Activated B cell treated with CpG ODN at 0.5 μM for 24 hours (primary cell): Measurements from ENCODE around the gene E2F2. TPM values are rescaled to one million over a fixed set of nuclear protein-coding genes. Genes with fewer than 3 reads are reported as not detected.
A peak's percentile ranks its signal among the peaks of the same experiment; 100 is the strongest.

ENCODE experiments used
- ATAC-seq: fragments of 200-7000 bp; cut with Tn5 transposase; one replicate; pipeline ENCODE4 v1.10.0; 2021; ENCODE audit warnings: low read depth, mild to moderate bottlenecking, moderate library complexity
- CTCF ChIA-PET: fragments of 350-600 bp; sonication (Branson Sonifier 250); formaldehyde crosslinking; loops from one replicate; lab custom pipeline; 2021; ENCODE audit warnings: antibody characterized with exemption; lab: Charles Lee
- POLR2A ChIA-PET: fragments of 350-600 bp; sonication (Branson Sonifier 250); formaldehyde crosslinking; loops from one replicate; lab custom pipeline; 2021; ENCODE audit warnings: antibody characterized with exemption; lab: Charles Lee
- DNase-seq: peaks from one replicate; pipeline ENCODE4 v3.0.0; 2022
- H3K27ac Mint-ChIP-seq: one replicate; pipeline ENCODE4 v1.8.0; 2020; ENCODE audit warnings: mixed read lengths
- H3K27me3 Mint-ChIP-seq: one replicate; pipeline ENCODE4 v1.8.0; 2021; ENCODE audit warnings: mixed read lengths
- H3K36me3 Mint-ChIP-seq: one replicate; pipeline ENCODE4 v1.8.0; 2021; ENCODE audit warnings: low read depth, mixed read lengths
- H3K4me1 Mint-ChIP-seq: one replicate; pipeline ENCODE4 v1.8.0; 2021; ENCODE audit warnings: mixed read lengths
- H3K4me3 Mint-ChIP-seq: one replicate; pipeline ENCODE4 v1.8.0; 2020; ENCODE audit warnings: mild to moderate bottlenecking, mixed read lengths
- H3K9me3 Mint-ChIP-seq: one replicate; pipeline ENCODE4 v1.8.0; 2020; ENCODE audit warnings: mixed read lengths
- CTCF ChIP-seq: fragments of 200-600 bp; IDR thresholded peaks from one replicate; pipeline ENCODE4 v1.8.0; 2022; ENCODE audit warnings: antibody characterized with exemption, mild to moderate bottlenecking
- intact Hi-C: fragments of 100-400 bp; cut with micrococcal nuclease; formaldehyde crosslinking; loops from one replicate; pipeline ENCODE4 v1.15.1; 2024
- total RNA-seq: library from RNA; stranded (reverse); gene quantifications from 2 replicates; pipeline ENCODE4 v1.2.3, GENCODE V29; 2022

E2F2 gene
- total RNA-seq, 1 donor from 2014 or later, result 3.4 TPM

- DNase-seq, result no peak
- CTCF ChIA-PET, result interaction anchor here (1.0 to 4.4 kb wide), 18 partner anchors 11 to 80 kb away, joined by 3 to 43 read pairs (median 6); no protein-coding TSS in a partner anchor
- H3K4me3 Mint-ChIP-seq, result peak overlapping the region; percentile 74
- POLR2A ChIA-PET, result interaction anchor here (0.6 to 36.4 kb wide), 16 partner anchors 16 to 146 kb away, joined by 3 to 1151 read pairs (median 16); partner anchors contain the start of gene ID3
- no peaks in the 10 kb centered on the region for H3K27me3 Mint-ChIP-seq
- H3K27ac Mint-ChIP-seq, result peak overlapping the region; percentile 87
- H3K36me3 Mint-ChIP-seq, result no peaks in the 10 kb centered on the region
- H3K4me1 Mint-ChIP-seq, result peaks cover 86% of the 10 kb centered on the region
- TF ChIP-seq CTCF, result no peak
- no peak for ATAC-seq
- intact Hi-C loops, result loop anchor here (1.0 kb wide), 6 partner anchors 9 to 59 kb away; partner anchors contain the start of gene ID3
- peaks cover 4% of the 10 kb centered on the region for H3K9me3 Mint-ChIP-seq
Measured at GRCh38 chr1:23576338-23577055, 45.5 kb upstream of the E2F2 start.

- ATAC-seq (peak; percentile 20), DNase-seq (no peak)
- peaks cover 81% of the 10 kb centered on the region for H3K4me1 Mint-ChIP-seq
- TF ChIP-seq CTCF, result no peak
- intact Hi-C loops, result no loop called here
- H3K27me3 Mint-ChIP-seq, result no peaks in the 10 kb centered on the region
- peak overlapping the region; percentile 32 for H3K4me3 Mint-ChIP-seq
- H3K36me3 Mint-ChIP-seq, result no peaks in the 10 kb centered on the region
- H3K27ac Mint-ChIP-seq, result peak overlapping the region; percentile 87
- ChIA-PET POLR2A (interaction anchor here (1.2 to 36.4 kb wide), 9 partner anchors 15 to 168 kb away, joined by 3 to 1151 read pairs (median 8); partner anchors contain the start of genes ELOA and ID3), CTCF (interaction anchor here (0.7 to 4.4 kb wide), 9 partner anchors 9 to 62 kb away, joined by 3 to 43 read pairs (median 7); no protein-coding TSS in a partner anchor)
- peaks cover 4% of the 10 kb centered on the region for H3K9me3 Mint-ChIP-seq
Measured at GRCh38 chr1:23575226-23575810, 44.3 kb upstream of the E2F2 start.

GRCh38 chr1:23574265-23574754, 43.3 kb upstream of the E2F2 start:
- H3K4me3 Mint-ChIP-seq, result peak overlapping the region; percentile 32
- no peak for DNase-seq
- POLR2A ChIA-PET, result interaction anchor here (1.4 to 36.4 kb wide), 9 partner anchors 14 to 169 kb away, joined by 3 to 1151 read pairs (median 8); partner anchors contain the start of genes ELOA and ID3
- intact Hi-C loops, result no loop called here
- no peaks in the 10 kb centered on the region for H3K27me3 Mint-ChIP-seq
- CTCF ChIA-PET, result interaction anchor here (0.9 to 4.4 kb wide), 6 partner anchors 17 to 63 kb away, joined by 3 to 43 read pairs (median 6); no protein-coding TSS in a partner anchor
- peaks cover 78% of the 10 kb centered on the region for H3K4me1 Mint-ChIP-seq
- no peaks in the 10 kb centered on the region for H3K36me3 Mint-ChIP-seq
- peak; percentile 50 for ATAC-seq
- H3K9me3 Mint-ChIP-seq, result peaks cover 4% of the 10 kb centered on the region
- H3K27ac Mint-ChIP-seq, result peak overlapping the region; percentile 87
- no peak for TF ChIP-seq CTCF

- intact Hi-C loops, result no loop called here
- H3K4me1 Mint-ChIP-seq, result peaks cover 78% of the 10 kb centered on the region
- no peak overlapping the region for H3K4me3 Mint-ChIP-seq
- no peak for TF ChIP-seq CTCF
- peak overlapping the region; percentile 87 for H3K27ac Mint-ChIP-seq
- H3K27me3 Mint-ChIP-seq, result no peaks in the 10 kb centered on the region
- ATAC-seq, result no peak
- DNase-seq, result no peak
- peaks cover 4% of the 10 kb centered on the region for H3K9me3 Mint-ChIP-seq
- peaks cover under 1% of the 10 kb centered on the region for H3K36me3 Mint-ChIP-seq
- CTCF ChIA-PET, result interaction anchor here (1.3 to 4.4 kb wide), 6 partner anchors 18 to 64 kb away, joined by 3 to 43 read pairs (median 6); no protein-coding TSS in a partner anchor
- POLR2A ChIA-PET, result interaction anchor here (1.4 to 36.4 kb wide), 7 partner anchors 13 to 61 kb away, joined by 3 to 1151 read pairs (median 12); partner anchors contain the start of gene ID3
Measured at GRCh38 chr1:23573574-23574182, 42.6 kb upstream of the E2F2 start.
